Neural progenitor cell (in vitro differentiated cells): ENCODE measurements around the gene POLE. TPM values are rescaled to one million over a fixed set of nuclear protein-coding genes. Genes with fewer than 3 reads are reported as not detected.

Source experiments
- DNase-seq: peaks from one replicate; pipeline ENCODE4 v3.0.0-alpha.2; 2016; ENCODE audit warnings: low spot score
- H2AFZ ChIP-seq: fragments of 200-600 bp; sonication (generic); replicated peaks from 2 replicates; pipeline ENCODE4 v1.6.1; 2016; ENCODE audit warnings: antibody characterized with exemption
- H3F3A ChIP-seq: fragments of 200-600 bp; sonication (generic); 2 replicates; pipeline ENCODE4 v1.6.1; 2016; ENCODE audit warnings: antibody characterized with exemption, low read depth
- H3K27ac ChIP-seq: fragments of 200-600 bp; sonication (generic); 2 replicates; pipeline ENCODE4 v1.5.1; 2016; ENCODE audit warnings: mild to moderate bottlenecking
- H3K27me3 ChIP-seq: fragments of 200-600 bp; sonication (generic); 2 replicates; pipeline ENCODE4 v1.6.1; 2016; ENCODE audit warnings: mild to moderate bottlenecking, moderate library complexity
- H3K36me3 ChIP-seq: fragments of 200-600 bp; sonication (generic); 2 replicates; pipeline ENCODE4 v1.5.1; 2016
- H3K4me1 ChIP-seq: fragments of 200-600 bp; sonication (generic); 2 replicates; pipeline ENCODE4 v1.6.1; 2016; ENCODE audit warnings: mixed run types
- H3K4me2 ChIP-seq: fragments of 200-600 bp; sonication (generic); 2 replicates; pipeline ENCODE4 v1.6.1; 2016
- H3K4me3 ChIP-seq: fragments of 200-600 bp; sonication (generic); 2 replicates; pipeline ENCODE4 v1.5.1; 2016
- H3K79me2 ChIP-seq: fragments of 200-600 bp; sonication (generic); 2 replicates; pipeline ENCODE4 v1.6.1; 2016; ENCODE audit warnings: low read depth
- H3K9ac ChIP-seq: fragments of 200-600 bp; sonication (generic); 2 replicates; pipeline ENCODE4 v1.6.1; 2016
- H3K9me3 ChIP-seq: fragments of 200-600 bp; sonication (generic); 2 replicates; pipeline ENCODE4 v1.5.1; 2016; ENCODE audit warnings: low read depth
- H4K20me1 ChIP-seq: fragments of 200-600 bp; sonication (generic); 2 replicates; pipeline ENCODE4 v1.6.1; 2016; ENCODE audit warnings: low read depth
- H3K27ac Mint-ChIP-seq: 3 replicates; pipeline ENCODE4 v1.8.0; 2021; ENCODE audit warnings: mixed read lengths
- H3K27me3 Mint-ChIP-seq: 2 replicates; pipeline ENCODE4 v1.8.0; 2022; ENCODE audit warnings: low read depth, mild to moderate bottlenecking, inconsistent platforms, moderate library complexity, mixed read lengths; ENCODE audit not compliant: insufficient read depth
- H3K36me3 Mint-ChIP-seq: 3 replicates; pipeline ENCODE4 v1.8.0; 2021; ENCODE audit warnings: mixed read lengths
- H3K4me1 Mint-ChIP-seq: 3 replicates; pipeline ENCODE4 v1.8.0; 2021; ENCODE audit warnings: mixed read lengths
- H3K4me3 Mint-ChIP-seq: 3 replicates; pipeline ENCODE4 v1.8.0; 2021; ENCODE audit warnings: mild to moderate bottlenecking, moderate library complexity, mixed read lengths
- H3K9me3 Mint-ChIP-seq: 3 replicates; pipeline ENCODE4 v1.8.0; 2020; ENCODE audit warnings: mixed read lengths
- EZH2 ChIP-seq: fragments of 200-600 bp; sonication (generic); IDR thresholded peaks from 2 replicates; pipeline ENCODE4 v1.6.1; 2017; ENCODE audit warnings: antibody characterized with exemption, mild to moderate bottlenecking, moderate library complexity
- EZH2phosphoT487 ChIP-seq: fragments of 200-600 bp; sonication (generic); IDR thresholded peaks from 2 replicates; pipeline ENCODE4 v1.6.1; 2017; ENCODE audit warnings: antibody characterized with exemption
- total RNA-seq: library from RNA; depleted of rRNA; stranded (reverse); fragments of >200 nt; gene quantifications from 2 replicates; pipeline ENCODE4 v1.2.3, GENCODE V29; 2015; ENCODE audit warnings: low replicate concordance
- TF ChIP-seq, protein P1 (sequence below): fragments of 200-600 bp; sonication (generic); IDR thresholded peaks from 2 replicates; pipeline ENCODE4 v1.5.1; 2017; ENCODE audit warnings: antibody characterized with exemption, mild to moderate bottlenecking

The POLE gene
- total RNA-seq, 1 donor from 2014 or later: 46.8 TPM

DNA sequence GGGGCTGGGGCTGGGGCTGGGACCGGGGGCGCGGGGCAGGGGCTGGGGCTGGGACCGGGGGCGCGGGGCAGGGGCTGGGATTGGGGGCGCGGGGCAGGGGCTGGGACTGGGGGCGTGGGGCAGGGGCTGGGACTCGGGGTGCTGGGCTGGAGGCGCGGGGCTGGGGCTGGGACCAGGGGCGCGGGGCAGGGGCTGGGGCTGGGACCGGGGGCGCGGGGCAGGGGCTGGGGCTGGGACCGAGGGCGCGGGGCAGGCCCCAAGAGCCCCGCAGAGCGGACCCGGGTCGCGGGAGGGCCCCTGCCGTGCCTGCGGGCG is 68.1 kb downstream of the POLE start:
- no peak for DNase-seq
- Histone ChIP-seq H3K9me3 (peaks cover 9% of the 10 kb centered on the region), H3F3A (peaks cover 4% of the 10 kb centered on the region), H3K79me2 (no peaks in the 10 kb centered on the region), H3K4me1 (no peaks in the 10 kb centered on the region), H3K4me3 (no peak overlapping the region), H3K36me3 (no peaks in the 10 kb centered on the region), H3K27ac (no peak overlapping the region), H3K4me2 (no peak overlapping the region), H4K20me1 (peaks cover 26% of the 10 kb centered on the region), H3K9ac (no peak overlapping the region), H2AFZ (no peak overlapping the region), H3K27me3 (peaks cover 76% of the 10 kb centered on the region)
- Mint-ChIP-seq H3K27ac (no peak overlapping the region), H3K9me3 (peaks cover 24% of the 10 kb centered on the region), H3K4me1 (peaks cover 22% of the 10 kb centered on the region), H3K36me3 (peaks cover 2% of the 10 kb centered on the region), H3K4me3 (no peak overlapping the region), H3K27me3 (peaks cover 43% of the 10 kb centered on the region)
- TF ChIP-seq EZH2 (no peak), EZH2phosphoT487 (no peak)
- TF ChIP-seq, protein P1, sequence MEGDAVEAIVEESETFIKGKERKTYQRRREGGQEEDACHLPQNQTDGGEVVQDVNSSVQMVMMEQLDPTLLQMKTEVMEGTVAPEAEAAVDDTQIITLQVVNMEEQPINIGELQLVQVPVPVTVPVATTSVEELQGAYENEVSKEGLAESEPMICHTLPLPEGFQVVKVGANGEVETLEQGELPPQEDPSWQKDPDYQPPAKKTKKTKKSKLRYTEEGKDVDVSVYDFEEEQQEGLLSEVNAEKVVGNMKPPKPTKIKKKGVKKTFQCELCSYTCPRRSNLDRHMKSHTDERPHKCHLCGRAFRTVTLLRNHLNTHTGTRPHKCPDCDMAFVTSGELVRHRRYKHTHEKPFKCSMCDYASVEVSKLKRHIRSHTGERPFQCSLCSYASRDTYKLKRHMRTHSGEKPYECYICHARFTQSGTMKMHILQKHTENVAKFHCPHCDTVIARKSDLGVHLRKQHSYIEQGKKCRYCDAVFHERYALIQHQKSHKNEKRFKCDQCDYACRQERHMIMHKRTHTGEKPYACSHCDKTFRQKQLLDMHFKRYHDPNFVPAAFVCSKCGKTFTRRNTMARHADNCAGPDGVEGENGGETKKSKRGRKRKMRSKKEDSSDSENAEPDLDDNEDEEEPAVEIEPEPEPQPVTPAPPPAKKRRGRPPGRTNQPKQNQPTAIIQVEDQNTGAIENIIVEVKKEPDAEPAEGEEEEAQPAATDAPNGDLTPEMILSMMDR: no peak

DNA sequence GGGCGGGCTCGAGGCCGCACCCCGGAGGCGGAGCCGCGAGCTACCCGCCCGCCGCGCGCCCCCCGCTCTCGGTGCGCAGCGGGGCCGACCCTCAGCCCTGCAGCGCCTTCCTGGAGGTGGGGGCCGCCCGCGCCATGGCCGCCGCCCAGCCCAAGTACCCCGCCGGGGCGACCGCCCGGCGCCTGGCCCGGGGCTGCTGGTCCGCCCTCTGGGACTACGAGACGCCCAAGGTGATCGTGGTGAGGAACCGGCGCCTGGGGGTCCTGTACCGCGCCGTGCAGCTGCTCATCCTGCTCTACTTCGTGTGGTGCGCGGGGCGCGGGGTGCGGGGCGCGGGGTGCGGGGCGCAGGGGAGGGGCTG is 68.5 kb downstream of the POLE start, which contains the start of gene P2RX2:
Gene P2RX2, plus strand, starts transcription at position 94 of the 361 bp plus-strand sequence. Its CDS starts 41 bp downstream, at position 135.
- H3K4me1 ChIP-seq: no peaks in the 10 kb centered on the region
- no peak within 1 kb of the TSS for H2AFZ ChIP-seq
- peaks cover 43% of the 10 kb centered on the region for H3K27me3 Mint-ChIP-seq
- H3K79me2 ChIP-seq: no peaks in the 10 kb centered on the region
- peaks cover 24% of the 10 kb centered on the region for H3K9me3 Mint-ChIP-seq
- peak; percentile 32 for DNase-seq
- no peak within 1 kb of the TSS for H3K9ac ChIP-seq
- H3F3A ChIP-seq: peaks cover under 1% of the 10 kb centered on the region
- H3K4me3 ChIP-seq: peak within 1 kb of the TSS; percentile 32
- no peak for TF ChIP-seq EZH2phosphoT487
- TF ChIP-seq, protein P1: no peak
- TF ChIP-seq EZH2: no peak
- peaks cover 80% of the 10 kb centered on the region for H3K27me3 ChIP-seq
- peak within 1 kb of the TSS; percentile 64 for H3K4me2 ChIP-seq
- no peak within 1 kb of the TSS for H3K27ac Mint-ChIP-seq
- peaks cover 26% of the 10 kb centered on the region for H4K20me1 ChIP-seq
- no peaks in the 10 kb centered on the region for H3K36me3 ChIP-seq
- peaks cover 9% of the 10 kb centered on the region for H3K9me3 ChIP-seq
- H3K4me3 Mint-ChIP-seq: peak within 1 kb of the TSS; percentile 82
- no peak within 1 kb of the TSS for H3K27ac ChIP-seq
- peaks cover 2% of the 10 kb centered on the region for H3K36me3 Mint-ChIP-seq
- H3K4me1 Mint-ChIP-seq: peaks cover 22% of the 10 kb centered on the region

DNA sequence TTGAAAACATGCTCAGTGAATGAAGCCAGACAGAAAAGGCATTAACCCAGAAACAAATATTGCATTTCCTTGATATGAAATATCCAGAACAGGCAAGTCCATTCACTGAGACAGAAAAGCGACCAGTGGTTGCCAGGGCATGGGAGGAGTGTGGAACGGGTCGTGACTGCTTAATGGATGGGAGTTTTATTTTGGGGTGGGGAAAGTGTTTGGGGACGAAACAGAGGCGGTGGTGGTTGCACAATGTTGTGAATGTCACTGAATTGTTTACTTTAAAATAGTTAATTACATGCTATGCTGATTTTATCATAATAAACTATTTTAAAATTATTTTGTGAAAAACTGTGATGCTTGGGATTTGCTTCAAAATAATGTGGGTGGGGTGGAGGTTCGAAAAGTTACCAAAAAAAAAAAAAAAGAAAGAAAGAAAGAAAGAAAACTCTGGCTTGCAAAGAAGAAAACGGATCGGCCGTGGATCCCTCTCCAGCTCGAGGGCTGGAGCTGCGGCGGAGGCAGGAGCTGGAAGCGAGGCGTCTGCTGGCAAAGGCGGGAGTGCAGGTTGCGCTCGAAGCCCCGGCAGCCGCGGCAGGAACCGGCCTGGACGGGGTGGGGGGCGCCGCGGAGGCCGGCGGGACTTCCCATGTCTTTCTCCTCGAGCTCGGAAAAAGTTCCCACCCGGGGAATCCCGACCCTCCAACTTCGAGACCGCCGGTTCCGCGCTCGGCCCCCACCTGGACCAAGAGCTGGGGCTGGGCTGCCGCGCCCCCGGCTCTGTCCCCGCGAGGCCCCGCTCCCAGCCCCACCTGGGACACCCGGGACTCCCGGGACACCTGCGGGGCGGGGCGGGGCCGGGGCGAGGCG is 69.1 kb downstream of the POLE start:
- Histone ChIP-seq H3K79me2 (no peaks in the 10 kb centered on the region), H2AFZ (no peak overlapping the region), H3K36me3 (no peaks in the 10 kb centered on the region), H3K27ac (no peak overlapping the region), H3K4me3 (peak overlapping the region; percentile 32), H3K4me1 (no peaks in the 10 kb centered on the region), H3K27me3 (peaks cover 86% of the 10 kb centered on the region), H3F3A (no peaks in the 10 kb centered on the region), H4K20me1 (peaks cover 20% of the 10 kb centered on the region), H3K9me3 (peaks cover 9% of the 10 kb centered on the region), H3K4me2 (peak overlapping the region; percentile 64), H3K9ac (no peak overlapping the region)
- Mint-ChIP-seq H3K27me3 (peaks cover 47% of the 10 kb centered on the region), H3K36me3 (peaks cover 2% of the 10 kb centered on the region), H3K4me3 (peak overlapping the region; percentile 82), H3K27ac (no peak overlapping the region), H3K4me1 (peaks cover 20% of the 10 kb centered on the region), H3K9me3 (peaks cover 24% of the 10 kb centered on the region)
- peak; percentile 52 for DNase-seq
- TF ChIP-seq EZH2phosphoT487 (peak; percentile 69), EZH2 (peak; percentile 91)
- TF ChIP-seq, protein P1: no peak
